RPMI8226 (cell line): ENCODE results near the gene TMEM126A.

Source experiments
- DNase-seq: peaks from one replicate; pipeline ENCODE4 v3.0.0-alpha.2; 2015

The TMEM126A gene

DNA sequence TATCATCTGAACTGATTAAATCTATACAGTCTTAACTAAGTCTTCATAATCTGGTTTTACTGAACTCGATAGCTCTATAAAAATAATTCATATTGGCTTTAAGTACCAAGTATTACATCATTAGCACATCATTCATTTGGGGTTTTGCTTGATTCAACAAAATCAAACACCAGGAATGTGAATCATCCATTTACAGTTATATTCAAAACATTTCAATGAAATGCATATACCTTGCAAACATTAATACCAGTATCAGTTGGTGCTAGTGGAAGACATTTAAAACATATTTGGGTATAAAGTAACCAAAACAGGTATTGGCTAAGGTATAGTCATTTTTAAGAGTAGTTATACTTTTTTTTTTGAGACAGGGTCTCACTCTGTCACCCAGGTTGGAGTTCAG is 50.4 kb downstream of the TMEM126A start:
- DNase-seq = no peak

- no peak for DNase-seq
These were observed 52.4 kb downstream of the TMEM126A start for GRCh38 chr11:85699957-85700741.

GRCh38 chr11:85704967-85705366 is 57.2 kb downstream of the TMEM126A start:
- DNase-seq = no peak

DNA sequence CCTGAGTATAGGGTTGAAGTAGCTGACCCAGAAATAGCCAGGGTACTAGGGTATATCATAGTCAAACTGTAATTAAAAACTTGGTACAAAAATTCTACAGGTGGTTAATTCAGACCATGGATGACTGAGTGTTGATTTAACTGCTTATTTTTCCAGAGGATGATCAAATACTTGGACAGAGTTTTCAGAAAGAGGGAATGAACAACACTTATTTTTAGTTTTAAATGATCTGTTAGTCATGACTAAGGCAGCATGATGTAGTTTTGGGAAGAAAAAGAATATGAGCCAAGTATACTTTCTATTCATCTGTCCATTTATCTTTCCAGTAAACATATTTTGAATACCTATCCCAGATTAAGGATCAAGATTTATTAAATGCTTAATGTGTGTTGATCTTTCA is 58.0 kb downstream of the TMEM126A start:
- DNase-seq = no peak
